DOHH2 (cell line): ENCODE measurements around the gene BPIFB4.

Source experiments
- EZH2phosphoT487 ChIP-seq: fragments of 200-600 bp; sonication (generic); IDR thresholded peaks from 2 replicates; pipeline ENCODE4 v1.6.1; 2017; ENCODE audit warnings: borderline replicate concordance, mild to moderate bottlenecking, antibody characterized with exemption, low read length, moderate library complexity, mixed read lengths
- TF ChIP-seq, protein P1 (sequence below): fragments of 200-600 bp; sonication (generic); IDR thresholded peaks from one replicate; pipeline ENCODE4 v1.5.1; 2014; ENCODE audit warnings: antibody characterized with exemption, mild to moderate bottlenecking, low read depth, low read length; ENCODE audit not compliant: poor library complexity, severe bottlenecking

DNA sequence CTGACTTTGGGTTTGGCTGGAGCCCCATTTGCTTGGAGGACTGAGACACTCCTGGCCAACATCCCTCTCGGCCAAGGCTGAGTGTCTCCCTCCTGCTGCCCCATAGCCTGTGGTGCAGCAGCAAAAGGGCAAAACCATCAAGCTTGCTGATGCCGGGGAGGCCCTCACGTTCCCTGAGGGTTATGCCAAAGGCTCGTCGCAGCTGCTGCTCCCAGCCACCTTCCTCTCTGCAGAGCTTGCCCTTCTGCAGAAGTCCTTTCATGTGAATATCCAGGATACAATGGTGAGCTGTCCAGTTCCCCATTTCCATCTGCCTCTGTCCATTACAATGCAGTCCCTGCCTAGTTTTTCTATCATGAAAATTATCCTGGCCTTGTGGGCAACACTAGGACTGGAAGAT lies 42.0 kb upstream of the BPIFB4 start:
- TF ChIP-seq, protein P1, sequence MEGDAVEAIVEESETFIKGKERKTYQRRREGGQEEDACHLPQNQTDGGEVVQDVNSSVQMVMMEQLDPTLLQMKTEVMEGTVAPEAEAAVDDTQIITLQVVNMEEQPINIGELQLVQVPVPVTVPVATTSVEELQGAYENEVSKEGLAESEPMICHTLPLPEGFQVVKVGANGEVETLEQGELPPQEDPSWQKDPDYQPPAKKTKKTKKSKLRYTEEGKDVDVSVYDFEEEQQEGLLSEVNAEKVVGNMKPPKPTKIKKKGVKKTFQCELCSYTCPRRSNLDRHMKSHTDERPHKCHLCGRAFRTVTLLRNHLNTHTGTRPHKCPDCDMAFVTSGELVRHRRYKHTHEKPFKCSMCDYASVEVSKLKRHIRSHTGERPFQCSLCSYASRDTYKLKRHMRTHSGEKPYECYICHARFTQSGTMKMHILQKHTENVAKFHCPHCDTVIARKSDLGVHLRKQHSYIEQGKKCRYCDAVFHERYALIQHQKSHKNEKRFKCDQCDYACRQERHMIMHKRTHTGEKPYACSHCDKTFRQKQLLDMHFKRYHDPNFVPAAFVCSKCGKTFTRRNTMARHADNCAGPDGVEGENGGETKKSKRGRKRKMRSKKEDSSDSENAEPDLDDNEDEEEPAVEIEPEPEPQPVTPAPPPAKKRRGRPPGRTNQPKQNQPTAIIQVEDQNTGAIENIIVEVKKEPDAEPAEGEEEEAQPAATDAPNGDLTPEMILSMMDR, result no peak
- TF ChIP-seq EZH2phosphoT487, result no peak
